HL-60 (cell line): ENCODE data around the gene B3GAT2.

Experiments used
- DNase-seq, 2 experiments: peaks; one replicate each; pipeline ENCODE4 v3.0.0-alpha.2; 2010 to 2020; ENCODE audit warnings: low read depth in 1 of 2, low spot score in 1 of 2
- H3K27ac ChIP-seq: fragments of 250-450 bp; sonication (Bioruptor Pico); replicated peaks from 2 replicates; pipeline ENCODE4 v1.5.1; 2020; ENCODE audit warnings: mild to moderate bottlenecking, moderate library complexity
- H3K27me3 ChIP-seq: fragments of 250-450 bp; sonication (Bioruptor Pico); 2 replicates; pipeline ENCODE4 v1.5.1; 2021; ENCODE audit warnings: mild to moderate bottlenecking, moderate library complexity; ENCODE audit not compliant: insufficient read depth, poor library complexity, severe bottlenecking
- H3K4me3 ChIP-seq: replicated peaks from 2 replicates; pipeline ENCODE4 v1.5.1; 2011; ENCODE audit warnings: mild to moderate bottlenecking, control low read depth, low read length; ENCODE audit not compliant: insufficient read depth
- CTCF ChIP-seq: IDR thresholded peaks from one replicate; pipeline ENCODE4 v1.5.1; 2011; ENCODE audit warnings: low read length, control low read depth, inconsistent platforms; ENCODE audit not compliant: insufficient read depth
- GABPA ChIP-seq: IDR thresholded peaks from 2 replicates; pipeline ENCODE4 v1.6.1; 2012; ENCODE audit warnings: low read depth
- POLR2AphosphoS5 ChIP-seq: IDR thresholded peaks from 2 replicates; pipeline ENCODE4 v1.6.1; 2012; ENCODE audit warnings: low read depth
- REST ChIP-seq: IDR thresholded peaks from 2 replicates; pipeline ENCODE4 v1.6.1; 2012; ENCODE audit warnings: low read depth; ENCODE audit not compliant: insufficient replicate concordance
- SPI1 ChIP-seq: IDR thresholded peaks from 2 replicates; pipeline ENCODE4 v1.6.1; 2012; ENCODE audit warnings: low read depth, mild to moderate bottlenecking, borderline replicate concordance

B3GAT2 gene

GRCh38 chr6:70813885-70814284, 143.0 kb downstream of the B3GAT2 start:
- H3K4me3 ChIP-seq: no peak overlapping the region
- H3K27me3 ChIP-seq: no peaks in the 10 kb centered on the region
- TF ChIP-seq POLR2AphosphoS5 (no peak), GABPA (no peak), REST (no peak), SPI1 (no peak), CTCF (no peak)
- no peak overlapping the region for H3K27ac ChIP-seq
- no peak for DNase-seq

DNA sequence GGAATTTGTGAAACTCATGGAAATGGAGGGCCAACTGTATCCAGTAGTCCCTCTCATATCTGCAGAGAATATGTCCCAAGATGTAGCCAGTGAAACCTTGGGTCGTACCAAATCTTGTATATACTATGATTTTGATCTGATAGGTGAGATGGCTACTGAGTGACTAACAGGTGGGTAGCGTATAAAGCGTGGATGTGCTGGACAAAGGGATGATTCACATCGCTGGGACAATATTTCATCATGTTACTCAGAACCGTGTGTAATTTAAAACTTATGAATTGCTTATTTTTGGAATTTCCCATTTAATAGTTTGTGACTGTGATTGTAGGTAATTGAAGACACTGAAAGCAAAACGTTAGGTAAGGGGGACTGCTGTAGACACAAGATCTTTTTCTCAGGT, 145.1 kb downstream of the B3GAT2 start:
- Histone ChIP-seq H3K27me3 (no peaks in the 10 kb centered on the region), H3K4me3 (no peak overlapping the region), H3K27ac (no peak overlapping the region)
- TF ChIP-seq REST (no peak), SPI1 (no peak), POLR2AphosphoS5 (no peak), CTCF (no peak), GABPA (no peak)
- no peak for DNase-seq
